ENCODE results near the gene CD40LG.

The CD40LG gene

DNA sequence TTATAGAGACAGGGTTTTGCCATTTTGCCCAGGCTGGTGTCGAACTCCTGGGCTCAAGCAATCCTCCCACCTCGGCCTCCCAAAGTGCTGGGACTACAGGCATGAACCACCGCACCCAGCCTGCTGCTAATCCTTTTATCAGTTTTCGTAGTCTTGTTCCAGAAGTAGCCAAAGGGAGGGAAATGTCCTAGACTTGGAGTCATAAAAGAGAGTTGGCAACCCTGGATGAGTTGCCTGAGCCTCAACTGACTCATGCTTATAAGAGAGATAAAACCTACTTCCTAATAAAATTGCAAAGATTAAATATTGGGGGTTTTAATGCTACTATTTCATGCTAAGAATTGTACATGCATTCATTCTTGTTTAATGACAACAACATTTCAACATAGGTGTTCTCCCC is 44.3 kb downstream of the CD40LG start:
- DNase-seq (ENCODE audit: extremely low read depth in 1 of 2, low read depth in 1 of 2), result no peak

DNA sequence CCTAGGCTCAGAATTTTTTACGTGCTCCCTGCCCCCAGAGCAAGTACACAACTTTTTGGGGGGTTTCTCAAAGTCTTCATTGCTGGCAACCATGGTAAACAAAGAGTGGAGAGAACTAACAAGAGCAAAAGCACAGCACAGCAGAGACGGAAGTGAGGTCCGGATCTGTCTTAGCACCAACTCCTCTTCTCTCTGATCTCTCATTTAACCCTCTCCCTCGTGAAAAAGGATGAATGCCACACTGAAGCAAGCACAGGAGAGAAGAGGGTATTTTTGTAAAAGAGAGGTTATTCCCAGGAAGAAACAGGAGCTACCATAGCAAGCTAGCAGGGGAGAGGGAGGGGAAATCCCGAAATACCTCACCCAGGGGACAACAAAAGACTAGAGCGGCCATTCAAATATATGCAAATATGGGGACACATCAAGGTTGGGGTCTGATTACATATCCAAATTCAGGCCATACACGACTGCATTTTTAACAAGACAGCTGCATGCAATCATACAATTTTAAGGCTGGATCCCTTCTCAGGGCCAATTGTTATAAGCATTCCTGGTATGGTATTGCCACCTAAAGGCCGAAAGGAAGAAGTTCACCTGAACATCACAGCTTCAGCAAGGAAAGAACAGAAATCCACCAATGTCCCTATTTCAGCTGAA is 46.6 kb downstream of the CD40LG start:
- DNase-seq (ENCODE audit: extremely low read depth in 1 of 2, low read depth in 1 of 2), result no peak

DNA sequence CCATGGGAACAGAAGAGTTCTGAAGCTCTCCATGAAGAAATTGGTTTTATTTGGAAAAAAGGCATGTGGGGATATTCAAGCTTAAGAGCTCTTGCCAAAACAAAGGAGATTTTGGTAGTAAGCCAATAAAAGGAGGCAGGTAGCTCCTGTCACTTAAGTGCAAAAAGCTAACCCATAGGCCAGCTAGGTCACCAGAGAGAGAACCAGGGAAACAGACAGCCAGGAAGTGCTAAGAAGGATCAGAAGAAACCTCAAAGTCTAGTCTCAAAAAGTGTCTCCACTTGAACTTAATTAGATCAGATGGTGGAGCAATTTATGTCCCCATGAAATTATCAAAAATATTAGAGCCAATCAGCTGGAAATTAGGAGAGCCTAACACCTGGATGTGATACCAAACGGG is 49.2 kb downstream of the CD40LG start:
- no peak for DNase-seq (ENCODE audit: extremely low read depth in 1 of 2, low read depth in 1 of 2)

DNA sequence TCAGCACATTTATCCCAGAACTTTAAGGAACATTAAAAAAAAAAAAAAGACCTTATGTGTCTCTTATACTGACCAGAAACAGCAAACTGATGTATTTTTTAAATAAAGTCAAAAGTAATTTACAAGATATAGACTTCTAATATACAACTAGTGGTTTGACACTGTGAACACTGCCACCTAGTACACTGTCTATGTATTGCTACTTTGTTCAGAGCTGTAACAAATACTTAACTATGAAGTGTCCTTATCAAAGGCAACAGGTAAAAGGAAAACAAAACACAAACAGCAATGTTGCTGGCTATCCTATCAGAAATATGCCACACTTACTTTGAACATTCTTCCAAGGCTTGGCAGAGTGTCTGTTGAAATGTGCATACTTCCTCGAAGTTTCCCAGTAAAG is 60.4 kb downstream of the CD40LG start:
- no peak for DNase-seq (ENCODE audit: extremely low read depth in 1 of 2, low read depth in 1 of 2)
